HG03521 (cell line): Measurements from ENCODE around the gene HKDC1.
"Not testable (repeated sequence)": the region's sequence is repeated elsewhere in the genome, so short reads cannot be mapped to it uniquely, and the experiment has no call there.

Experiments
- ATAC-seq: cut with Tn5 transposase; IDR thresholded peaks from one replicate; pipeline ENCODE4 v1.9.1; 2021; ENCODE audit warnings: mild to moderate bottlenecking, moderate library complexity; ENCODE audit not compliant: unreplicated experiment

The HKDC1 gene

DNA sequence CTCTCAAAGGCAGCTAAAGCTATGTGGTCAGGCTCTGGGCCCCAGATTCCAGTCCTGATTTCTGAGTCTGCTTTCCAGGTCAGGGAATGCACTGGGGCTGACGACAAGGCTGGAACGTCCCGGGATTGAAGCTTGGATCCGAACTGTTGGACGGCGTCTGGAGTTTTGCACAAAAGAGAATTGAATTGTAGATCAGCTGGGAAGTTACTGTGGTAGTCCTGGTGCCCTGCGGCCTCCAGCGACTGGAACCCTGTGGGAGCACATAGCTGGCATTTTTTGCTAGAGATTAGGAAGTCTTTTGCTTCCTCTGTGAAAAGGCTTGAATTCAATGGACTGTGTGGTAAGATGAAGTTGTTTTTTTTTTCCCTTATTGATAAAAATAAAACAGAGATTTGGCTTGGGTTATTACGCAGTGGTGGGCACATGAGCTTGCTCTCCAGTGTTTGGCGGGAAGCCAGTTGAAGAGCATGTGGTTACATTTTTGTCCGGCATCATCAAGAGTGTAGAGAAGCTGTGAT lies 58.4 kb downstream of the HKDC1 start, which contains the start of gene HK1:
Gene HK1 (plus strand): TSS at position 51 of the 518 bp plus-strand sequence.
- ATAC-seq: no peak

- ATAC-seq: no peak
Observed at GRCh38 chr10:69279110-69279509, 59.0 kb downstream of the HKDC1 start.

GRCh38 chr10:69281507-69282413 lies 61.6 kb downstream of the HKDC1 start:
- ATAC-seq: no peak

DNA sequence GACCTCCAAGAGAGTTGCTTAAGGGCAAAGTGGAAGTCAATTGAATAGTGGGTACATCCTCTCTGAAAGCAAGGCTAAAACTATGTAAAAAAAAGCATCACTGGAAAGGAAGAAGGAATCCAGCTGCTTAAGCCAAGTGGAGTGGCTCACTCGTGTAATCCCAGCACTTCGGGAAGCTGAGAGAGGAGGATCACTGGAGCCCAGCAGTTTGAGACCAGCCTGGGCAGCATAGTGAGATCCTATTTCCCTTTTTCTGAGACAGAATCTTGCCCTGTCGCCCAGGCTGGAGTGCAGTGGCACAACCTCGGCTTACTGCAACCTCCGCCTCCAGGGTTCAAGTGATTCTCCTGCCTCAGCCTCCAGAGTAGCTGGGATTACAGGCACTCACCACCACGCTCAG lies 64.3 kb downstream of the HKDC1 start:
- ATAC-seq: not testable (repeated sequence)

DNA sequence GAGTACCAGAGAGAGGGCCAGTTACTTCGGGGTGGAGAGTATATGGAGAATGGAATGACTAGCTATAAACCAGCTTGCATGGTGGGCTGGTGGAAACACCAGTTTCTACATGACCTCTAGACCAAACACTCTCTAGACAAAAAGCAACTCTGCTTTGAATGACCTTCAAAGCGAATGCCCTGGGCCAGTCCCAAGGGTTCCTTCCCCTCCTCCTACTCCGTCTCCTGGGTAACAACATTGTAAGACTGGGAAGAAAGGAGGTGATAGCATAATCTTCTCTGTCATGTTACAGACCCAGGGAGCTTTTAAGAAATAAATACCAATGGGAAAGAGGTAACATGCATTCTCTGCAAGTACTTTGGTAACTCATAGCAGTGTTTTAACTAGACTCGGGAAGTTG lies 65.6 kb downstream of the HKDC1 start:
- no peak for ATAC-seq

GRCh38 chr10:69287181-69287580 lies 67.0 kb downstream of the HKDC1 start:
- no peak for ATAC-seq

DNA sequence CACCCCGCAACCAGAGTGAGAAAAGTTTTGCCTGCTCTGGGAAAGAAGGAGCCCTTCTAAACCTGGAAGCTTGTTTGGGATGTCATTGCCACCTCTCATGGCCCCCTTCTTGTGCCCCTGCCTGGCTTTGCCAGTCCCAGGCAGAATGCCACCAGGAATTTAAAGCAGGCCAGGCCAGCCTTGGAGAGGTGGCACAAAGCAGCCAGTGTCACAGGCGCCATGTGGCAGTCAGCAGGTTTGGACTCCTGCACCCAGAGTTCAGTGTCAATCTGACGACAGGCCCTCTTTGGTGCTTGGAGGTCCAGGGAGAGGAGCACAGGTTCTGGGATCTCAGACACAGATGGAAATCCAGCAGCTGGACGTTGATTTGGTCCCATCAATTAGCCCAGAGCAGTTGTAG lies 70.9 kb downstream of the HKDC1 start:
- no peak for ATAC-seq

GRCh38 chr10:69292459-69292858 lies 72.3 kb downstream of the HKDC1 start:
- ATAC-seq: no peak

DNA sequence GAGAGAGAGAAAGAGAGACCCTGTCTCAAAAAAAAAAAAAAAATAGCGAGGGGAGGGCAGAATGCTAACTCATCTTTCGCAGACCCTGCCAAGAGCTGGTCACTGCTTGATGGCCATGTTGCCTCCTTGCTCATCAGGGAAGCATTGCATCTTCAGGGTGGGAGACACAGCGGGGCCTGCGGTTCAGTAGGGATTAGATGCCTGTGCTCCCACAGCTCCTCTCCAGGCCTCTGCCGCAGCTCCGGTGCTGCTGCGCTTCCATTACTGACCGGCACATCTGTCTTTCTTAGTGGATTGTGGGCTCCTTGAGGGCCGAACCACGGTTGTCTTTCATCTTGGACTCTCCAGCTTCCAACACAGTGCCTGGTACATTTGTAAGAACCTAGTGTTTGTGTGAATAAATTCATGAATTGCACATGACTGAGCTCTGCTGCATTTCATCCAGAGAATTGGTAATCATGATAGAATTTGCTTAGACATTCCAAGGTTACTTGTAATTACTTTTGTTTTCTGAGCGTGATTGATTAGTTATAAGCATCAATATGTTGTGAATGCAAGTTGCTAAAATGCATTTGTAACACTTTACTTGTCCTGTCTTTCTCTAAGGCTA lies 75.0 kb downstream of the HKDC1 start:
- no peak for ATAC-seq

DNA sequence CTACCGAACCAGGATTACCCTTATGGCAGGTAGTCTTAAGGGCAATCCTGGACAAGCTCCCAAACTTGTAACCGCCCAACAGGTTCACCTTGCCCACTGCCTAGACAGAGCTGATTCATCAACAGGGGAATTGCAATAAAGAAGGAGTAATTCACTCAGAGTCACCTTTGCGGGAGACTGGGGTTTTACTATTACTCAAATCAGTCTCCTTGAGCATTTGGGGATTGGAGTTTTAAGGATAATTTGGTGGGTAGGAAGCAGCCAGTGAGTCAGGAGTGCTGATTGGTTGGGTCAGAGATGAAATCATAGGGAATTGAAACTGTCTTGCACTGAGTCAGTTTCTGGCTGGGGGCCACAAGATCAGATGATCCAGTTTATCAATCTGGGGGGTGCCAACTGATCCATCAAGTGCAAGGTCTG lies 83.5 kb downstream of the HKDC1 start:
- ATAC-seq: no peak

DNA sequence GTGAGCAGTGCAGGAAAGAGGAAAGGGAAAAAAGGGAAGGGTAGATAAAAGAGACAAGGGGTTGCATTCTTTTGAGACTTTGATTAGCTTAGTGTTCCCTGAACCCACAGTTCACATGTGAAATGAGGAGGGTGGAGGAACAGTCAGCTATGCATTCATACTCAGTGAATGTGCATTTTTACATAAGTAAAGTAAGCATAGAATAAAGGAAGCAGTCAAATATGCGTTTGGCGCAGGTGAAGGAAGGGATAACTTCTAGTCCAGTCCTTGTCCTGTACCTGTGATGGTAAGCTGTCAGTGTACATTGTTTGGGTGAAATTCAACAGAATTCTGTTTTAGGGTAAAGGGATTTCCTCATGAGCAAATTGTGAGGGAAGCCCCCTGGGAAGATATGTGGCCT lies 86.3 kb downstream of the HKDC1 start:
- ATAC-seq: no peak

DNA sequence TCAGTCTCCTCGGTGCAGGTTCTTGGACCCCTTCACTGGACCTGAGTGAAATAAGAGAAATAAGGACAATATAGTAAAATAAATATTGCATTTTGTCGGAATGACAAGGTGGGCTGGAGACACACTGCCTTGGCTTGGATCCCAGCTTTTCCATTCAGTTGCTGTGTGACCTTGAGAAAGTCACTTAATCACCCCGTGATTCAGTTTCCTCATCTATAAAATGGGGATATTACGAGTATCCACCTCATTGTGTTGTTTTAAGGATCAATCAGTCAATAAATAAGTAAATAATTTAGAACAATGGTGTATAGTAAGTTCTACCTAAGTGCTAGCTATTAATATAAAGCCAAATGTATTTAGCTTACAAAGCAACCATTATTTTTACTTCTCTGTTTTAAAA lies 87.3 kb downstream of the HKDC1 start:
- no peak for ATAC-seq

- not testable (repeated sequence) for ATAC-seq
Observed at GRCh38 chr10:69308304-69308703, 88.2 kb downstream of the HKDC1 start.

GRCh38 chr10:69311309-69311708 lies 91.2 kb downstream of the HKDC1 start:
- ATAC-seq: no peak

- no peak for ATAC-seq
Observed at GRCh38 chr10:69312528-69312927, 92.4 kb downstream of the HKDC1 start.

- ATAC-seq: no peak
Observed at GRCh38 chr10:69315100-69315542, 95.0 kb downstream of the HKDC1 start.

GRCh38 chr10:69315610-69316312 lies 95.6 kb downstream of the HKDC1 start:
- no peak for ATAC-seq

GRCh38 chr10:69316313-69317059 lies 96.4 kb downstream of the HKDC1 start:
- no peak for ATAC-seq
